A549 (cell line): ENCODE results near the gene GDAP2. TPM values are rescaled to one million over a fixed set of nuclear protein-coding genes. Genes with fewer than 3 reads are reported as not detected.

ENCODE experiments used
- ATAC-seq, 2 experiments: fragments of 200-7000 bp in 1 of 2; fragments of >200 bp in 1 of 2; cut with Nextera tagmentation in 1 of 2; cut with Tn5 transposase in 1 of 2; 3 replicates each; pipeline versions ENCODE4 v1.8.0 to v1.9.1; 2018 to 2020; ENCODE audit warnings: mild to moderate bottlenecking in 1 of 2, moderate library complexity in 1 of 2
- CTCF ChIA-PET: fragments of 300-600 bp; sonication (Branson Sonifier 250); formaldehyde crosslinking; extraction: SDS; loops from one replicate; lab custom pipeline; 2021; ENCODE audit warnings: antibody characterized with exemption, inconsistent platforms; lab: Yijun Ruan, JAX
- POLR2A ChIA-PET: fragments of 350-600 bp; formaldehyde crosslinking; extraction: SDS; loops from one replicate; lab custom pipeline; 2021; ENCODE audit warnings: antibody characterized with exemption, inconsistent platforms; lab: Yijun Ruan, JAX
- DNase-seq, 2 experiments: peaks; one replicate each; pipeline versions ENCODE4 v3.0.0 to v3.0.0-alpha.2; 2011 to 2016; ENCODE audit warnings: low read depth in 1 of 2, low spot score in 1 of 2
- FAIRE-seq: peaks from 2 replicates; lab custom pipeline; 2011; peaks lifted over from hg19 to GRCh38; lab: Jason Lieb, UNC
- H3K27ac ChIP-seq, 2 experiments: fragments of >200 bp; sonication (Bioruptor Twin); formaldehyde crosslinking; 3 replicates each; pipeline ENCODE4 v1.5.1; 2016 to 2017
- H3K4me1 ChIP-seq: fragments of >200 bp; sonication (Bioruptor Twin); formaldehyde crosslinking; 3 replicates; pipeline ENCODE4 v1.6.1; 2016
- H3K4me2 ChIP-seq: fragments of >200 bp; sonication (Bioruptor Twin); formaldehyde crosslinking; 3 replicates; pipeline ENCODE4 v1.6.1; 2016
- H3K4me3 ChIP-seq: fragments of >200 bp; sonication (Bioruptor Twin); formaldehyde crosslinking; 3 replicates; pipeline ENCODE4 v1.5.1; 2016
- H3K9me3 ChIP-seq: fragments of >200 bp; sonication (Bioruptor Twin); formaldehyde crosslinking; 3 replicates; pipeline ENCODE4 v1.6.1; 2016
- BCL3 ChIP-seq: fragments of >200 bp; sonication (Bioruptor Twin); formaldehyde crosslinking; IDR thresholded peaks from 3 replicates; pipeline ENCODE4 v1.6.1; 2016
- BHLHE40 ChIP-seq: IDR thresholded peaks from 2 replicates; pipeline ENCODE4 v1.6.1; 2012; ENCODE audit warnings: low read depth, low read length, inconsistent platforms
- CBX2 ChIP-seq: fragments of 200-600 bp; sonication (generic); IDR thresholded peaks from 2 replicates; pipeline ENCODE4 v1.6.1; 2016; ENCODE audit warnings: low read depth, mild to moderate bottlenecking, borderline replicate concordance
- CBX8 ChIP-seq: fragments of 200-600 bp; sonication (generic); IDR thresholded peaks from 2 replicates; pipeline ENCODE4 v1.6.1; 2016
- CEBPB ChIP-seq, 2 experiments: fragments of >200 bp in 1 of 2; sonication (Bioruptor Twin) in 1 of 2; formaldehyde crosslinking in 1 of 2; IDR thresholded peaks; 2 replicates each; pipeline ENCODE4 v1.6.1; 2012 to 2016
- EHF ChIP-seq: fragments of 250-450 bp; sonication (Bioruptor Pico); IDR thresholded peaks from 2 replicates; pipeline ENCODE4 v1.5.0; 2020; ENCODE audit warnings: mild to moderate bottlenecking
- ELK1 ChIP-seq: fragments of 150-350 bp; IDR thresholded peaks from 2 replicates; pipeline ENCODE4 v1.6.1; 2014; ENCODE audit warnings: low read depth, mild to moderate bottlenecking, low read length
- EP300 ChIP-seq, 2 experiments: fragments of >200 bp; sonication (Bioruptor Twin); formaldehyde crosslinking; IDR thresholded peaks; 2 replicates in 1 of 2; 3 replicates in 1 of 2; pipeline ENCODE4 v1.6.1; 2016 to 2017
- GATA3 ChIP-seq: IDR thresholded peaks from 2 replicates; pipeline ENCODE4 v1.6.1; 2012; ENCODE audit warnings: borderline replicate concordance
- HDAC2 ChIP-seq: fragments of 200-600 bp; sonication (generic); IDR thresholded peaks from 2 replicates; pipeline ENCODE4 v1.6.1; 2016
- HOXA7 ChIP-seq: fragments of 250-450 bp; sonication (Bioruptor Pico); IDR thresholded peaks from 2 replicates; pipeline ENCODE4 v1.5.0; 2020; ENCODE audit warnings: mild to moderate bottlenecking, moderate library complexity
- HOXB13 ChIP-seq: fragments of 250-450 bp; sonication (Bioruptor Pico); IDR thresholded peaks from 2 replicates; pipeline ENCODE4 v1.5.0; 2020; ENCODE audit warnings: low read depth, mild to moderate bottlenecking, moderate library complexity
- JUN ChIP-seq, 2 experiments: fragments of >200 bp; sonication (Bioruptor Twin); formaldehyde crosslinking; IDR thresholded peaks; 2 replicates in 1 of 2; 3 replicates in 1 of 2; pipeline ENCODE4 v1.6.1; 2016 to 2017
- JUNB ChIP-seq: fragments of >200 bp; sonication (Bioruptor Twin); formaldehyde crosslinking; IDR thresholded peaks from 2 replicates; pipeline ENCODE4 v1.6.1; 2016
- MAFK ChIP-seq: fragments of 450-650 bp; IDR thresholded peaks from 2 replicates; pipeline ENCODE4 v1.6.1; 2014; ENCODE audit not compliant: partially characterized antibody
- MAX ChIP-seq: IDR thresholded peaks from 2 replicates; pipeline ENCODE4 v1.6.1; 2012
- NFE2L2 ChIP-seq: fragments of 150-350 bp; conservative IDR thresholded peaks from 2 replicates; pipeline ENCODE4 v1.6.1; 2014; ENCODE audit warnings: low read length
- NR3C1 ChIP-seq: fragments of >200 bp; sonication (Bioruptor Twin); formaldehyde crosslinking; IDR thresholded peaks from 3 replicates; pipeline ENCODE4 v1.6.1; 2017
- PBX3 ChIP-seq: IDR thresholded peaks from 2 replicates; pipeline ENCODE4 v1.6.1; 2012
- RAD21 ChIP-seq, 2 experiments: fragments of >200 bp in 1 of 2; sonication (Bioruptor Twin) in 1 of 2; formaldehyde crosslinking in 1 of 2; IDR thresholded peaks in 1 of 2; conservative IDR thresholded peaks in 1 of 2; 2 replicates in 1 of 2; 3 replicates in 1 of 2; pipeline ENCODE4 v1.6.1; 2012 to 2018; ENCODE audit warnings: inconsistent platforms in 1 of 2
- RARB ChIP-seq: fragments of 250-450 bp; sonication (Bioruptor Pico); IDR thresholded peaks from 2 replicates; pipeline ENCODE4 v1.8.0; 2021; ENCODE audit warnings: mild to moderate bottlenecking, moderate library complexity
- SREBF2 ChIP-seq: fragments of 450-650 bp; IDR thresholded peaks from 2 replicates; pipeline ENCODE4 v1.6.1; 2014; ENCODE audit warnings: mild to moderate bottlenecking, moderate library complexity
- ZC3H11A ChIP-seq: fragments of 450-650 bp; IDR thresholded peaks from 2 replicates; pipeline ENCODE4 v1.6.1; 2014; ENCODE audit warnings: antibody characterized with exemption, mild to moderate bottlenecking
- ZFP36 ChIP-seq: fragments of 450-650 bp; IDR thresholded peaks from 2 replicates; pipeline ENCODE4 v1.6.1; 2014; ENCODE audit warnings: borderline replicate concordance; ENCODE audit not compliant: partially characterized antibody
- ZNF302 ChIP-seq: fragments of 250-450 bp; sonication (Bioruptor Pico); IDR thresholded peaks from 2 replicates; pipeline ENCODE4 v1.9.0; 2021; ENCODE audit warnings: inconsistent platforms, mild to moderate bottlenecking, moderate library complexity
- ZSCAN20 ChIP-seq: fragments of 250-450 bp; sonication (Bioruptor Pico); IDR thresholded peaks from 2 replicates; pipeline ENCODE4 v1.8.0; 2022; ENCODE audit warnings: mild to moderate bottlenecking, moderate library complexity
- WGBS: methylation state at CpG from one replicate; pipeline ENCODE4 v1.1.6; 2017; ENCODE audit errors: missing lambda C conversion rate; 5-methylcytosine and 5-hydroxymethylcytosine counted together
- polyA plus RNA-seq, 4 experiments: library from polyadenylated mRNA; depleted of rRNA in 3 of 4; stranded (reverse); fragments of >200 nt; fragmentation: RNase III in 1 of 4; extraction: RNeasy Plus Mini Kit Qiagen cat#74134 plus additional on column Dnase treatment in 1 of 4; gene quantifications; 2 replicates in 3 of 4; 3 replicates in 1 of 4; pipeline ENCODE4 v1.2.3, GENCODE V29; 2011 to 2017

The GDAP2 gene
- polyA plus RNA-seq, 2 of the 4 experiments (the other 2 are of a cell fraction) = 6.7 to 21.2 TPM

GRCh38 chr1:117826119-117826518, 103.3 kb downstream of the GDAP2 start:
- FAIRE-seq (no peak), DNase-seq (no peak), ATAC-seq (peak; percentile 11 to 28; a peak in 2 of 6 replicates)
- Histone ChIP-seq H3K27ac (peak overlapping the region; percentile 53 to 70; a peak in 5 of 6 replicates), H3K9me3 (no peaks in the 10 kb centered on the region), H3K4me2 (peak overlapping the region; percentile 49), H3K4me3 (no peak overlapping the region), H3K4me1 (peaks cover 40% of the 10 kb centered on the region)
- CTCF ChIA-PET = interaction anchor here (1.6 kb wide), 1 partner anchor 313 kb away, joined by 3 read pairs; no protein-coding TSS in a partner anchor
- no peak for TF ChIP-seq BCL3
- no peak for TF ChIP-seq RARB (CRISPR knock-in tag)
- TF ChIP-seq MAFK = no peak
- TF ChIP-seq HDAC2 = no peak
- no peak for TF ChIP-seq EP300 (IDR thresholded peaks at IDR 0.05)
- TF ChIP-seq GATA3 = no peak
- TF ChIP-seq ZFP36 = no peak
- no peak for TF ChIP-seq SREBF2
- no peak for TF ChIP-seq NR3C1
- no peak for TF ChIP-seq JUN (IDR thresholded peaks at IDR 0.05)
- no peak for TF ChIP-seq HOXB13 (CRISPR knock-in tag)
- TF ChIP-seq ELK1 = no peak
- no peak for TF ChIP-seq ZNF302 (CRISPR knock-in tag)
- no peak for TF ChIP-seq CBX2
- TF ChIP-seq RAD21 (conservative IDR thresholded peaks at IDR 0.05 in 1 of 2, IDR thresholded peaks at IDR 0.05 in 1 of 2) = no peak
- TF ChIP-seq ZSCAN20 (CRISPR knock-in tag) = no peak
- whole genome bisulfite sequencing = 0% methylated on average over 2 of the region's 2 CpGs
- POLR2A ChIA-PET = no interaction called here

- DNase-seq (no peak), FAIRE-seq (no peak), ATAC-seq (no peak)
- no peak for TF ChIP-seq PBX3
- TF ChIP-seq HOXA7 (CRISPR knock-in tag) = no peak
- no peak for TF ChIP-seq JUNB
- TF ChIP-seq EHF = no peak
- no peak for TF ChIP-seq MAX
- TF ChIP-seq BHLHE40 = no peak
- Histone ChIP-seq H3K4me1 (peaks cover 42% of the 10 kb centered on the region), H3K4me3 (no peak overlapping the region), H3K4me2 (peak overlapping the region; percentile 49; the same call in 1 of the 3 replicates), H3K9me3 (no peaks in the 10 kb centered on the region), H3K27ac (peak overlapping the region; percentile 53 to 70; a peak in 5 of 6 replicates)
- ChIA-PET POLR2A (no interaction called here), CTCF (interaction anchor here (0.7 kb wide), 1 partner anchor 9 kb away, joined by 3 read pairs; no protein-coding TSS in a partner anchor)
- WGBS = 56% methylated on average over 2 of the region's 2 CpGs
These were observed 104.0 kb downstream of the GDAP2 start for GRCh38 chr1:117825414-117825813.

GRCh38 chr1:117824616-117825015, 104.8 kb downstream of the GDAP2 start:
- ATAC-seq (no peak), FAIRE-seq (no peak), DNase-seq (no peak)
- Histone ChIP-seq H3K4me2 (no peak overlapping the region), H3K4me3 (no peak overlapping the region), H3K27ac (peak overlapping the region in 1 of 2 experiments; percentile 70; a peak in 2 of 6 replicates), H3K4me1 (peaks cover 42% of the 10 kb centered on the region), H3K9me3 (no peaks in the 10 kb centered on the region)
- ChIA-PET CTCF (interaction anchor here (0.7 kb wide), 1 partner anchor 10 kb away, joined by 3 read pairs; no protein-coding TSS in a partner anchor), POLR2A (interaction anchor here (0.6 kb wide), 1 partner anchor 1157 kb away, joined by 3 read pairs; the partner anchor contains the start of gene IGSF3)
- 86% methylated on average over 1 of the region's 1 CpG for WGBS
- TF ChIP-seq ZC3H11A (no peak), CBX8 (no peak), JUN (IDR thresholded peaks at IDR 0.05) (no peak), CEBPB (IDR thresholded peaks at IDR 0.05) (no peak), ZSCAN20 (CRISPR knock-in tag) (no peak), ZFP36 (no peak), NFE2L2 (no peak)
